Measurements from ENCODE around the gene CD48.

- TF ChIP-seq CTCF (IDR thresholded peaks at IDR 0.05; ENCODE audit: borderline replicate concordance, extremely low read depth, low read length, poor library complexity, severe bottlenecking) (no peak), EZH2 (IDR thresholded peaks at IDR 0.05; ENCODE audit: borderline replicate concordance, low read depth, low read length, severe bottlenecking) (no peak)
Measured at GRCh38 chr1:160752406-160752805, 40.8 kb upstream of the CD48 start.

Measured in DND-41 (cell line).